Ascending aorta (tissue), 2 donors: ENCODE measurements around the gene KRTAP1-5. TPM values are rescaled to one million over a fixed set of nuclear protein-coding genes. Genes with fewer than 3 reads are reported as not detected.
"Not testable (repeated sequence)": the region's sequence is repeated elsewhere in the genome, so short reads cannot be mapped to it uniquely, and the experiment has no call there.

ENCODE experiments used
- DNase-seq, 2 donors: peaks; one replicate each; pipeline ENCODE4 v3.0.0-alpha.2; 2019; ENCODE audit warnings: low spot score in 2 of 2
- H3K27ac ChIP-seq, 2 donors: fragments of 200-600 bp; sonication (generic); one replicate each; pipeline ENCODE4 v1.5.1; 2016 to 2017; ENCODE audit warnings: mild to moderate bottlenecking in 1 of 2
- H3K27me3 ChIP-seq: fragments of 200-600 bp; sonication (generic); one replicate; pipeline ENCODE4 v1.5.1; 2017
- H3K36me3 ChIP-seq, 2 donors: fragments of 200-600 bp; sonication (generic); one replicate each; pipeline ENCODE4 v1.5.1; 2016
- H3K4me1 ChIP-seq, 2 donors: fragments of 200-600 bp; sonication (generic); one replicate each; pipeline ENCODE4 v1.5.1; 2016 to 2017; ENCODE audit warnings: mild to moderate bottlenecking in 1 of 2
- H3K4me3 ChIP-seq, 2 donors: fragments of 200-600 bp; sonication (generic); one replicate each; pipeline ENCODE4 v1.5.1; 2016 to 2017; ENCODE audit warnings: mild to moderate bottlenecking in 1 of 2
- H3K9me3 ChIP-seq, 2 donors: fragments of 200-600 bp; sonication (generic); one replicate each; pipeline ENCODE4 v1.5.1; 2016
- intact Hi-C: fragments of 100-400 bp; cut with DNase I; formaldehyde crosslinking; loops from one replicate; pipeline ENCODE4 v1.15.1; 2023
- total RNA-seq: library from RNA; depleted of rRNA; stranded (reverse); fragments of >200 nt; gene quantifications from one replicate; pipeline ENCODE4 v1.1.0, GENCODE V29; 2016
- TF ChIP-seq, protein P1 (sequence below), 3 experiments: fragments of 200-600 bp in 2 of 3; fragments of 450-650 bp in 1 of 3; sonication (generic) in 2 of 3; IDR thresholded peaks; one replicate each; pipeline ENCODE4 v1.5.1; 2016 to 2019; ENCODE audit warnings: antibody characterized with exemption in 3 of 3, mild to moderate bottlenecking in 1 of 3, moderate library complexity in 1 of 3

Gene KRTAP1-5
- total RNA-seq, 1 donor from 2014 or later: not detected

DNA sequence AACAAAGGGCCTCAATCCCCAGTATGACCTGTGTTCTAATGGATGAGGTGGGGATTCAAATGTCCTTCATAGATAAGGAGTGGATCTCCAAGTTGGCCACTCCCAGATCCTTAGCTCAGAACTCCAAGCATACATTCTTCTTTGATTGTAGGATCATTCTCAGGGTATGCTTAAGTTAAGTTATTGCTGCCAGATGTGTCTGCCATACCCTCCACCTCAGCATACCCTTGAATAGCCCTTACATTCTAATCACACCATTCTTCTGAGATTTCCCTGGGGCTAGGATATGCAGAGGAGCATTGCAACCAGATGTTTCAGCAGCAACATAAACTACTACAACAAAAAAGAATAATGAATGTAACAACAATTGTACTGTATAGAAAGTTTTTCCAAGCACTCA lies 40.3 kb upstream of the KRTAP1-5 start:
- TF ChIP-seq, protein P1, sequence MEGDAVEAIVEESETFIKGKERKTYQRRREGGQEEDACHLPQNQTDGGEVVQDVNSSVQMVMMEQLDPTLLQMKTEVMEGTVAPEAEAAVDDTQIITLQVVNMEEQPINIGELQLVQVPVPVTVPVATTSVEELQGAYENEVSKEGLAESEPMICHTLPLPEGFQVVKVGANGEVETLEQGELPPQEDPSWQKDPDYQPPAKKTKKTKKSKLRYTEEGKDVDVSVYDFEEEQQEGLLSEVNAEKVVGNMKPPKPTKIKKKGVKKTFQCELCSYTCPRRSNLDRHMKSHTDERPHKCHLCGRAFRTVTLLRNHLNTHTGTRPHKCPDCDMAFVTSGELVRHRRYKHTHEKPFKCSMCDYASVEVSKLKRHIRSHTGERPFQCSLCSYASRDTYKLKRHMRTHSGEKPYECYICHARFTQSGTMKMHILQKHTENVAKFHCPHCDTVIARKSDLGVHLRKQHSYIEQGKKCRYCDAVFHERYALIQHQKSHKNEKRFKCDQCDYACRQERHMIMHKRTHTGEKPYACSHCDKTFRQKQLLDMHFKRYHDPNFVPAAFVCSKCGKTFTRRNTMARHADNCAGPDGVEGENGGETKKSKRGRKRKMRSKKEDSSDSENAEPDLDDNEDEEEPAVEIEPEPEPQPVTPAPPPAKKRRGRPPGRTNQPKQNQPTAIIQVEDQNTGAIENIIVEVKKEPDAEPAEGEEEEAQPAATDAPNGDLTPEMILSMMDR (IDR thresholded peaks at IDR 0.05): no peak
- Histone ChIP-seq H3K27ac (no peak overlapping the region), H3K9me3 (no peaks in the 10 kb centered on the region), H3K36me3 (no peaks in the 10 kb centered on the region), H3K27me3 (no peaks in the 10 kb centered on the region), H3K4me1 (no peaks in the 10 kb centered on the region), H3K4me3 (no peak overlapping the region)
- intact Hi-C loops: no loop called here
- DNase-seq: no peak

GRCh38 chr17:41065829-41066624 lies 39.0 kb upstream of the KRTAP1-5 start, which contains the start of gene KRTAP2-4:
Gene KRTAP2-4 (minus strand): TSS chr17:41065879. CDS start chr17:41065845, 34 bp downstream.
- TF ChIP-seq, protein P1 (IDR thresholded peaks at IDR 0.05): no peak
- no peaks in the 10 kb centered on the region for H3K36me3 ChIP-seq
- intact Hi-C loops: no loop called here
- H3K9me3 ChIP-seq: no peaks in the 10 kb centered on the region
- no peaks in the 10 kb centered on the region for H3K27me3 ChIP-seq
- no peak within 1 kb of the TSS for H3K27ac ChIP-seq
- DNase-seq: no peak
- peaks cover 5 to 7% of the 10 kb centered on the region in 2 donors for H3K4me1 ChIP-seq
- H3K4me3 ChIP-seq: no peak within 1 kb of the TSS

DNA sequence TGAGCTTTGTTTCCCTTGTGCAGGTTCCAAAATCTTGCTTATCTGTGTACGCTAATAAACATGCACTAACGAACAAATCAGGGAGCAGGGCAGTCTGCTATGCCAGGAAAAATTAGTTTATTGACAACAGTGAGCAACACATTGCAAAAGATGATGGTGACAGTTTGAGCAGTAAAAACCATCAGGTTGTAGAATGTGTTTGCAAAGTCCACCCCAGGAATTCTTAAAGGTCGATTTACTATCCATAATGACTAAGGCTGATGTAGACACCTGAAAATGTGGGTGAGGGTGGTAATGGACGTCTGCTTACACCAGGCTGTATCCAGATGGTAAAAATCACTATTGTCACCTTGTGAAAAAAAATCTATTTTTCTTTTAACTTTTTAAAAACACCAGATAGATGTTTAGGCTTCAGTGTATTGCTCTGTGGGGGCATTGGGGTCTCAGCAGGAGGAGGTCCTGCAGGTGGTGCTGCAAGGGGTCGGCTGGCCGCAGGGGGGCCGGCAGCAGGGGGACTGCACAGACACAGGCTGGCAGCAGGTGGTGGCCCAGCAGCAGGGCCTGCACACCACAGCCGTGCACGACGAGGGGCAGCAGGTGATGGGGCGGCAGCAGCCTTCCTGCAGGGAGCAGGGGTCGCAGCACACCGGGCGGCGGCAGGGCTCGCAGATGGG lies 38.1 kb upstream of the KRTAP1-5 start:
- H3K36me3 ChIP-seq, H3K9me3 ChIP-seq, H3K27ac ChIP-seq, H3K4me1 ChIP-seq, H3K27me3 ChIP-seq, DNase-seq, H3K4me3 ChIP-seq, intact Hi-C loops: not testable (repeated sequence)

DNA sequence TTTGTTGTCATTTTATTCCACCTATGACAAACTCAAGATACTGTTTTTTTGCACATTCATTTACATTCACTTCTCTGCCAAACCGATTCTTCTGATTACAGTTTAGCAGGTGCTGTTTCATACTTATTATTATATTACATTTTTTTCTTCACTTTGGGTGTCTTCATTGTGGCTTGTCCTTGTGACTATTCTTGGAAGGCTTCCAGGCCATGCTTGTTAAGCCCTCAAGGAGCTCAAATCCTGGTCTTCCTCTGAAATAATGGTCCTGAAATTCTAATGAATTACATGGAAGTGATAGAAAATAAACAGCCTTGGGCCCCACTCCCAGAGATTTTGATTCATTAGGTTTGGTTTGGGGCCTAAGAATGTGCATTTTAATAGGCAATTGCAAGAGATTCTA lies 37.3 kb upstream of the KRTAP1-5 start:
- TF ChIP-seq, protein P1 (IDR thresholded peaks at IDR 0.05): no peak
- intact Hi-C loops: no loop called here

GRCh38 chr17:41063449-41063848 lies 36.4 kb upstream of the KRTAP1-5 start:
- intact Hi-C loops: no loop called here

More for the DNA sequence above, 37.3 kb upstream of the KRTAP1-5 start:
- H3K4me1 ChIP-seq: peaks cover 9 to 10% of the 10 kb centered on the region in 2 donors
- no peaks in the 10 kb centered on the region for H3K27me3 ChIP-seq
- H3K36me3 ChIP-seq: no peaks in the 10 kb centered on the region
- H3K9me3 ChIP-seq: no peaks in the 10 kb centered on the region
- H3K27ac ChIP-seq: no peak overlapping the region
- H3K4me3 ChIP-seq: no peak overlapping the region
- DNase-seq: no peak

More at GRCh38 chr17:41063449-41063848, 36.4 kb upstream of the KRTAP1-5 start:
- peaks cover 9 to 10% of the 10 kb centered on the region in 2 donors for H3K4me1 ChIP-seq
- no peak overlapping the region for H3K4me3 ChIP-seq
- TF ChIP-seq, protein P1 (IDR thresholded peaks at IDR 0.05): no peak
- no peaks in the 10 kb centered on the region for H3K27me3 ChIP-seq
- H3K36me3 ChIP-seq: no peaks in the 10 kb centered on the region
- no peaks in the 10 kb centered on the region for H3K9me3 ChIP-seq
- H3K27ac ChIP-seq: no peak overlapping the region
- no peak for DNase-seq
